Osteocyte (in vitro differentiated cells): ENCODE measurements around the gene BARHL1. TPM values are rescaled to one million over a fixed set of nuclear protein-coding genes. Genes with fewer than 3 reads are reported as not detected.

ENCODE experiments used
- DNase-seq: peaks from one replicate; pipeline ENCODE4 v3.0.0; 2021; ENCODE audit warnings: mixed read lengths; ENCODE audit not compliant: unreplicated experiment; ENCODE audit errors: extremely low spot score
- H3K27ac Mint-ChIP-seq: one replicate; pipeline ENCODE4 v1.8.0; 2021; ENCODE audit warnings: mild to moderate bottlenecking, mixed read lengths; ENCODE audit not compliant: unreplicated experiment
- H3K27me3 Mint-ChIP-seq: one replicate; pipeline ENCODE4 v1.8.0; 2021; ENCODE audit warnings: mixed read lengths; ENCODE audit not compliant: unreplicated experiment
- H3K36me3 Mint-ChIP-seq: one replicate; pipeline ENCODE4 v1.8.0; 2021; ENCODE audit warnings: mixed read lengths; ENCODE audit not compliant: unreplicated experiment
- H3K4me1 Mint-ChIP-seq: one replicate; pipeline ENCODE4 v1.8.0; 2021; ENCODE audit warnings: mixed read lengths; ENCODE audit not compliant: unreplicated experiment
- H3K4me3 Mint-ChIP-seq: one replicate; pipeline ENCODE4 v1.8.0; 2021; ENCODE audit warnings: mild to moderate bottlenecking, moderate library complexity, mixed read lengths; ENCODE audit not compliant: unreplicated experiment
- H3K9me3 Mint-ChIP-seq: one replicate; pipeline ENCODE4 v1.8.0; 2021; ENCODE audit warnings: mixed read lengths; ENCODE audit not compliant: unreplicated experiment
- CTCF ChIP-seq: fragments of 200-600 bp; sonication (generic); IDR thresholded peaks from 2 replicates; pipeline ENCODE4 v1.5.0; 2021; ENCODE audit warnings: antibody characterized with exemption, mild to moderate bottlenecking, moderate library complexity
- total RNA-seq: library from RNA; stranded (reverse); gene quantifications from 2 replicates; pipeline ENCODE4 v1.2.1, GENCODE V29; 2021

Gene BARHL1
- total RNA-seq, 1 donor from 2014 or later = not detected

GRCh38 chr9:132616725-132617124 is 34.3 kb downstream of the BARHL1 start:
- Mint-ChIP-seq H3K4me3 (no peak overlapping the region), H3K36me3 (peaks cover 42% of the 10 kb centered on the region), H3K27me3 (no peaks in the 10 kb centered on the region), H3K4me1 (no peaks in the 10 kb centered on the region), H3K9me3 (no peaks in the 10 kb centered on the region), H3K27ac (no peak overlapping the region)
- no peak for TF ChIP-seq CTCF
- DNase-seq = no peak

- Mint-ChIP-seq H3K9me3 (no peaks in the 10 kb centered on the region), H3K4me1 (no peaks in the 10 kb centered on the region), H3K27me3 (no peaks in the 10 kb centered on the region), H3K27ac (no peak overlapping the region), H3K36me3 (peaks cover 39% of the 10 kb centered on the region), H3K4me3 (no peak overlapping the region)
- no peak for DNase-seq
- TF ChIP-seq CTCF = no peak
Measured at GRCh38 chr9:132622159-132622558, 39.8 kb downstream of the BARHL1 start.

GRCh38 chr9:132626285-132626684 is 43.9 kb downstream of the BARHL1 start:
- DNase-seq = no peak
- H3K27ac Mint-ChIP-seq = no peak overlapping the region
- no peaks in the 10 kb centered on the region for H3K9me3 Mint-ChIP-seq
- H3K27me3 Mint-ChIP-seq = no peaks in the 10 kb centered on the region
- no peak overlapping the region for H3K4me3 Mint-ChIP-seq
- H3K36me3 Mint-ChIP-seq = peaks cover 43% of the 10 kb centered on the region
- H3K4me1 Mint-ChIP-seq = peaks cover 2% of the 10 kb centered on the region
- TF ChIP-seq CTCF = no peak

GRCh38 chr9:132627106-132627505 is 44.7 kb downstream of the BARHL1 start:
- no peak for TF ChIP-seq CTCF
- no peak for DNase-seq
- no peaks in the 10 kb centered on the region for H3K9me3 Mint-ChIP-seq
- H3K4me1 Mint-ChIP-seq = peaks cover 8% of the 10 kb centered on the region
- no peak overlapping the region for H3K27ac Mint-ChIP-seq
- H3K4me3 Mint-ChIP-seq = no peak overlapping the region
- no peaks in the 10 kb centered on the region for H3K27me3 Mint-ChIP-seq
- peaks cover 48% of the 10 kb centered on the region for H3K36me3 Mint-ChIP-seq

GRCh38 chr9:132627594-132627993 is 45.2 kb downstream of the BARHL1 start:
- no peak for TF ChIP-seq CTCF
- Mint-ChIP-seq H3K4me1 (peaks cover 8% of the 10 kb centered on the region), H3K36me3 (peaks cover 48% of the 10 kb centered on the region), H3K27me3 (no peaks in the 10 kb centered on the region), H3K27ac (no peak overlapping the region), H3K4me3 (no peak overlapping the region), H3K9me3 (no peaks in the 10 kb centered on the region)
- DNase-seq = no peak
